ENCODE measurements around the gene DCLRE1C. TPM values are rescaled to one million over a fixed set of nuclear protein-coding genes. Genes with fewer than 3 reads are reported as not detected.

The DCLRE1C gene
- polyA plus RNA-seq, 1 of the 3 experiments (the other 2 are of a cell fraction) = 2.5 TPM

DNA sequence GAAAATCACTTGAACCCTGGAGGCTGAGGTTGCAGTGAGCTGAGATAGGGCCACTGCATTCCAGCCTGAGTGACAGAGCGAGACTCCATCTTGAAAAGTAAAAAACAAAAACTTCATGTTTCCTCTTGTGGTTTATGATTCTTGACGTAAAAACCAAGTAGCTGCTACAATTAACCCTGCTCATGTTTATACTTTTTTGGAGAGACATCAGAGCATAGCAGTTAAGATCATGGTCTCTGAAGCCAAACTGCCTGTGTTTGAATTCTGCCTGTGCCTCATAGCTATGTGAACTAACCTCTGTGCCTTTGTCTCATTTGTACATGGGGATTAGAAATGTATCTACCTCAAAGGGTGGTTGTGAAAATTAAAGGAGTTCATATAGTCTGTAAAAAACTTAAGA is 48.0 kb downstream of the DCLRE1C start:
- WGBS (ENCODE audit: low lambda C conversion rate) = 95% methylated on average over 2 of the region's 2 CpGs
- Histone ChIP-seq H3K9me2 (no peaks in the 10 kb centered on the region), H3K79me2 (ENCODE audit: insufficient read depth) (no peaks in the 10 kb centered on the region), H4K20me1 (ENCODE audit: insufficient read depth) (no peaks in the 10 kb centered on the region), H3F3A (replicated peaks; ENCODE audit: insufficient read depth) (peaks cover 13% of the 10 kb centered on the region), H3K36me3 (replicated peaks in 1 of 2; ENCODE audit: control insufficient read depth in 1 of 2, insufficient read depth in 2 of 2, low read length in 1 of 2) (peaks cover 70 to 84% of the 10 kb centered on the region in 2 experiments), H3K4me1 (ENCODE audit: control insufficient read depth in 1 of 2, insufficient read depth in 2 of 2, low read depth in 1 of 2, low read length in 1 of 2) (no peaks in the 10 kb centered on the region), H3K27me3 (ENCODE audit: insufficient read depth) (no peaks in the 10 kb centered on the region), H3K9me3 (no peaks in the 10 kb centered on the region), H3K4me2 (no peak overlapping the region), H3K9ac (no peak overlapping the region), H3K4me3 (ENCODE audit: low read depth in 2 of 2, low read length in 1 of 2) (no peak overlapping the region), H2AFZ (ENCODE audit: low read depth) (no peak overlapping the region), H3K27ac (ENCODE audit: low read depth in 2 of 2, low read length in 1 of 2) (no peak overlapping the region)
- DNase-seq = no peak
- POLR2A ChIA-PET = no interaction called here
- CTCF ChIA-PET = interaction anchor here (1.6 to 1.9 kb wide), 3 partner anchors 18 to 48 kb away, joined by 4 to 8 read pairs (median 5); partner anchors contain the start of gene DCLRE1C
- TF ChIP-seq, protein P1, sequence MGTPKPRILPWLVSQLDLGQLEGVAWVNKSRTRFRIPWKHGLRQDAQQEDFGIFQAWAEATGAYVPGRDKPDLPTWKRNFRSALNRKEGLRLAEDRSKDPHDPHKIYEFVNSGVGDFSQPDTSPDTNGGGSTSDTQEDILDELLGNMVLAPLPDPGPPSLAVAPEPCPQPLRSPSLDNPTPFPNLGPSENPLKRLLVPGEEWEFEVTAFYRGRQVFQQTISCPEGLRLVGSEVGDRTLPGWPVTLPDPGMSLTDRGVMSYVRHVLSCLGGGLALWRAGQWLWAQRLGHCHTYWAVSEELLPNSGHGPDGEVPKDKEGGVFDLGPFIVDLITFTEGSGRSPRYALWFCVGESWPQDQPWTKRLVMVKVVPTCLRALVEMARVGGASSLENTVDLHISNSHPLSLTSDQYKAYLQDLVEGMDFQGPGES (IDR thresholded peaks at IDR 0.05; ENCODE audit: low read depth, low read length) = no peak
- TF ChIP-seq RAD21 (IDR thresholded peaks at IDR 0.05; ENCODE audit: low read length) (no peak), POLR2AphosphoS5 (IDR thresholded peaks at IDR 0.05; ENCODE audit: low read depth, low read length) (no peak), RFX5 (IDR thresholded peaks at IDR 0.05; ENCODE audit: low read length) (no peak), GABPA (IDR thresholded peaks at IDR 0.05; ENCODE audit: low read depth) (no peak), ELF1 (IDR thresholded peaks at IDR 0.05) (no peak), TCF12 (IDR thresholded peaks at IDR 0.05) (no peak), CTCF (IDR thresholded peaks at IDR 0.05) (no peak), USF1 (IDR thresholded peaks at IDR 0.05; ENCODE audit: borderline replicate concordance, low read depth) (no peak), TAF1 (IDR thresholded peaks at IDR 0.05; ENCODE audit: borderline replicate concordance, low read depth, low read length) (no peak), MXI1 (IDR thresholded peaks at IDR 0.05; ENCODE audit: low read depth, low read length) (no peak), FOSL2 (IDR thresholded peaks at IDR 0.05; ENCODE audit: borderline replicate concordance, low read depth) (no peak), TEAD4 (IDR thresholded peaks at IDR 0.05; ENCODE audit: borderline replicate concordance, insufficient read depth) (no peak), NRF1 (IDR thresholded peaks at IDR 0.05; ENCODE audit: low read depth, low read length) (no peak), YY1 (IDR thresholded peaks at IDR 0.05; ENCODE audit: low read depth) (no peak), MEF2A (IDR thresholded peaks at IDR 0.05; ENCODE audit: borderline replicate concordance, low read depth) (no peak), JUND (IDR thresholded peaks at IDR 0.05) (no peak)
- TF ChIP-seq, protein P2, sequence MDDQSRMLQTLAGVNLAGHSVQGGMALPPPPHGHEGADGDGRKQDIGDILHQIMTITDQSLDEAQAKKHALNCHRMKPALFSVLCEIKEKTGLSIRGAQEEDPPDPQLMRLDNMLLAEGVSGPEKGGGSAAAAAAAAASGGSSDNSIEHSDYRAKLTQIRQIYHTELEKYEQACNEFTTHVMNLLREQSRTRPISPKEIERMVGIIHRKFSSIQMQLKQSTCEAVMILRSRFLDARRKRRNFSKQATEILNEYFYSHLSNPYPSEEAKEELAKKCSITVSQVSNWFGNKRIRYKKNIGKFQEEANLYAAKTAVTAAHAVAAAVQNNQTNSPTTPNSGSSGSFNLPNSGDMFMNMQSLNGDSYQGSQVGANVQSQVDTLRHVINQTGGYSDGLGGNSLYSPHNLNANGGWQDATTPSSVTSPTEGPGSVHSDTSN (IDR thresholded peaks at IDR 0.05) = no peak
- TF ChIP-seq, protein P3, sequence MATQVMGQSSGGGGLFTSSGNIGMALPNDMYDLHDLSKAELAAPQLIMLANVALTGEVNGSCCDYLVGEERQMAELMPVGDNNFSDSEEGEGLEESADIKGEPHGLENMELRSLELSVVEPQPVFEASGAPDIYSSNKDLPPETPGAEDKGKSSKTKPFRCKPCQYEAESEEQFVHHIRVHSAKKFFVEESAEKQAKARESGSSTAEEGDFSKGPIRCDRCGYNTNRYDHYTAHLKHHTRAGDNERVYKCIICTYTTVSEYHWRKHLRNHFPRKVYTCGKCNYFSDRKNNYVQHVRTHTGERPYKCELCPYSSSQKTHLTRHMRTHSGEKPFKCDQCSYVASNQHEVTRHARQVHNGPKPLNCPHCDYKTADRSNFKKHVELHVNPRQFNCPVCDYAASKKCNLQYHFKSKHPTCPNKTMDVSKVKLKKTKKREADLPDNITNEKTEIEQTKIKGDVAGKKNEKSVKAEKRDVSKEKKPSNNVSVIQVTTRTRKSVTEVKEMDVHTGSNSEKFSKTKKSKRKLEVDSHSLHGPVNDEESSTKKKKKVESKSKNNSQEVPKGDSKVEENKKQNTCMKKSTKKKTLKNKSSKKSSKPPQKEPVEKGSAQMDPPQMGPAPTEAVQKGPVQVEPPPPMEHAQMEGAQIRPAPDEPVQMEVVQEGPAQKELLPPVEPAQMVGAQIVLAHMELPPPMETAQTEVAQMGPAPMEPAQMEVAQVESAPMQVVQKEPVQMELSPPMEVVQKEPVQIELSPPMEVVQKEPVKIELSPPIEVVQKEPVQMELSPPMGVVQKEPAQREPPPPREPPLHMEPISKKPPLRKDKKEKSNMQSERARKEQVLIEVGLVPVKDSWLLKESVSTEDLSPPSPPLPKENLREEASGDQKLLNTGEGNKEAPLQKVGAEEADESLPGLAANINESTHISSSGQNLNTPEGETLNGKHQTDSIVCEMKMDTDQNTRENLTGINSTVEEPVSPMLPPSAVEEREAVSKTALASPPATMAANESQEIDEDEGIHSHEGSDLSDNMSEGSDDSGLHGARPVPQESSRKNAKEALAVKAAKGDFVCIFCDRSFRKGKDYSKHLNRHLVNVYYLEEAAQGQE (IDR thresholded peaks at IDR 0.05; ENCODE audit: low read depth, low read length) = no peak

All from SK-N-SH (cell line).